ENCODE measurements around the gene LASP1. TPM values are rescaled to one million over a fixed set of nuclear protein-coding genes. Genes with fewer than 3 reads are reported as not detected.
A peak's percentile ranks its signal among the peaks of the same experiment; 100 is the strongest.

The LASP1 gene
- total RNA-seq, 1 experiment from 2014 or later, result 479 TPM

DNA sequence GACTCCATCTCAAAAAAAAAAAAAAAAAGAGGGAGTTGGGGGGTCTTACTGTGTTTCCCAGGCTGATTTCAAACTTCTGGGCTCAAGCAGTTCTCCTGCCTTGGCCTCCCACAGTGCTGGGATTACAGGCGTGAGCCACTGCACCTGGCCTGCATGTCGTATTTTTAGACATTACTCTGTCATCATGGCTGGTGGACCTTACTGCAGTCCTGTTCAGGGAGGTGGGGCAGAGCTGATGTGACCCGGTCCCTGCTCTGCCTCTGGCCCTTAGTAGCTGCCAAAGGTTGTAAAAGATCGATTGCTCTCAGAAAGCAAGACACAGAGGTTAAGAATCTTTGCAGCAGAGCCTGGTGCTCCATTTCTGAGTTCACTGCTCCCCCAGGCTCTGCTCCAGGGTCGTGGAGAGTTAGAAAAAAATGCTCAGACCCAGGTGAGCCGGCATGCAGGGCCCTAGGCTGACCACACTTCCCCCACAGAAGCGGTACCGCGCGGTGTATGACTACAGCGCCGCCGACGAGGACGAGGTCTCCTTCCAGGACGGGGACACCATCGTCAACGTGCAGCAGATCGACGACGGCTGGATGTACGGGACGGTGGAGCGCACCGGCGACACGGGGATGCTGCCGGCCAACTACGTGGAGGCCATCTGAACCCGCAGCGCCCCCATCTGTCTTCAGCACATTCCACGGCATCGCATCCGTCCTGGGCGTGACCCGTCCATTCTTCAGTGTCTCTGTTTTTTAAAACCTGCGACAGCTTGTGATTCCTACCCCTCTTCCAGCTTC, 48.5 kb downstream of the LASP1 start:
- no peaks in the 10 kb centered on the region for H3K27me3 Mint-ChIP-seq (ENCODE audit: unreplicated experiment)
- no peak for DNase-seq
- no peak overlapping the region for H3K27ac Mint-ChIP-seq (ENCODE audit: unreplicated experiment)
- TF ChIP-seq CTCF (IDR thresholded peaks at IDR 0.05; ENCODE audit: unreplicated experiment), result no peak
- intact Hi-C loops (cut with micrococcal nuclease; ENCODE audit: unreplicated experiment), result no loop called here
- no TSS peak for BruUV-seq (replicated peaks)
- H3K4me1 Mint-ChIP-seq (ENCODE audit: low read depth, unreplicated experiment), result no peaks in the 10 kb centered on the region
- peaks cover 93% of the 10 kb centered on the region for H3K36me3 Mint-ChIP-seq (ENCODE audit: insufficient read depth, unreplicated experiment)
- CTCF ChIA-PET, result interaction anchor here (0.6 to 0.7 kb wide), 3 partner anchors 20 to 895 kb away, joined by 3 to 4 read pairs (median 4); no protein-coding TSS in a partner anchor
- H3K9me3 Mint-ChIP-seq (ENCODE audit: low read depth, unreplicated experiment), result no peaks in the 10 kb centered on the region
- no peak overlapping the region for H3K4me3 Mint-ChIP-seq (ENCODE audit: low read depth, unreplicated experiment)

DNA sequence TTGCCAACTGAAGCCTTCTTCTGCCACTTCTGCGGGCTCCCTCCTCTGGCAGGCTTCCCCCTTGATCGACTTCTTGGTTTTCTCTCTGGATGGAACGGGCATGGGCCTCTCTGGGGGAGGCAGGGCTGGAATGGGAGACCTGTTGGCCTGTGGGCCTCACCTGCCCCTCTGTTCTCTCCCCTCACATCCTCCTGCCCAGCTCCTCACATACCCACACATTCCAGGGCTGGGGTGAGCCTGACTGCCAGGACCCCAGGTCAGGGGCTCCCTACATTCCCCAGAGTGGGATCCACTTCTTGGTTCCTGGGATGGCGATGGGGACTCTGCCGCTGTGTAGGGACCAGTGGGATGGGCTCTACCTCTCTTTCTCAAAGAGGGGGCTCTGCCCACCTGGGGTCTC, 49.1 kb downstream of the LASP1 start:
- Mint-ChIP-seq H3K36me3 (ENCODE audit: insufficient read depth, unreplicated experiment) (peaks cover 93% of the 10 kb centered on the region), H3K27me3 (ENCODE audit: unreplicated experiment) (no peaks in the 10 kb centered on the region), H3K4me1 (ENCODE audit: low read depth, unreplicated experiment) (no peaks in the 10 kb centered on the region), H3K9me3 (ENCODE audit: low read depth, unreplicated experiment) (no peaks in the 10 kb centered on the region), H3K27ac (ENCODE audit: unreplicated experiment) (no peak overlapping the region), H3K4me3 (ENCODE audit: low read depth, unreplicated experiment) (no peak overlapping the region)
- no peak for DNase-seq
- BruUV-seq (replicated peaks), result no TSS peak
- intact Hi-C loops (cut with micrococcal nuclease; ENCODE audit: unreplicated experiment), result no loop called here
- TF ChIP-seq CTCF (IDR thresholded peaks at IDR 0.05; ENCODE audit: unreplicated experiment), result no peak
- CTCF ChIA-PET, result interaction anchor here (0.6 kb wide), 1 partner anchor 894 kb away, joined by 3 read pairs; no protein-coding TSS in a partner anchor

GRCh38 chr17:38919316-38920078, 49.6 kb downstream of the LASP1 start:
- Mint-ChIP-seq H3K27ac (ENCODE audit: unreplicated experiment) (no peak overlapping the region), H3K4me3 (ENCODE audit: low read depth, unreplicated experiment) (no peak overlapping the region), H3K4me1 (ENCODE audit: low read depth, unreplicated experiment) (no peaks in the 10 kb centered on the region), H3K9me3 (ENCODE audit: low read depth, unreplicated experiment) (no peaks in the 10 kb centered on the region), H3K36me3 (ENCODE audit: insufficient read depth, unreplicated experiment) (peaks cover 88% of the 10 kb centered on the region), H3K27me3 (ENCODE audit: unreplicated experiment) (no peaks in the 10 kb centered on the region)
- intact Hi-C loops (cut with micrococcal nuclease; ENCODE audit: unreplicated experiment), result no loop called here
- TF ChIP-seq CTCF (IDR thresholded peaks at IDR 0.05; ENCODE audit: unreplicated experiment), result no peak
- CTCF ChIA-PET, result interaction anchor here (0.6 kb wide), 1 partner anchor 968 kb away, joined by 3 read pairs; no protein-coding TSS in a partner anchor
- no TSS peak for BruUV-seq (replicated peaks)
- no peak for DNase-seq

DNA sequence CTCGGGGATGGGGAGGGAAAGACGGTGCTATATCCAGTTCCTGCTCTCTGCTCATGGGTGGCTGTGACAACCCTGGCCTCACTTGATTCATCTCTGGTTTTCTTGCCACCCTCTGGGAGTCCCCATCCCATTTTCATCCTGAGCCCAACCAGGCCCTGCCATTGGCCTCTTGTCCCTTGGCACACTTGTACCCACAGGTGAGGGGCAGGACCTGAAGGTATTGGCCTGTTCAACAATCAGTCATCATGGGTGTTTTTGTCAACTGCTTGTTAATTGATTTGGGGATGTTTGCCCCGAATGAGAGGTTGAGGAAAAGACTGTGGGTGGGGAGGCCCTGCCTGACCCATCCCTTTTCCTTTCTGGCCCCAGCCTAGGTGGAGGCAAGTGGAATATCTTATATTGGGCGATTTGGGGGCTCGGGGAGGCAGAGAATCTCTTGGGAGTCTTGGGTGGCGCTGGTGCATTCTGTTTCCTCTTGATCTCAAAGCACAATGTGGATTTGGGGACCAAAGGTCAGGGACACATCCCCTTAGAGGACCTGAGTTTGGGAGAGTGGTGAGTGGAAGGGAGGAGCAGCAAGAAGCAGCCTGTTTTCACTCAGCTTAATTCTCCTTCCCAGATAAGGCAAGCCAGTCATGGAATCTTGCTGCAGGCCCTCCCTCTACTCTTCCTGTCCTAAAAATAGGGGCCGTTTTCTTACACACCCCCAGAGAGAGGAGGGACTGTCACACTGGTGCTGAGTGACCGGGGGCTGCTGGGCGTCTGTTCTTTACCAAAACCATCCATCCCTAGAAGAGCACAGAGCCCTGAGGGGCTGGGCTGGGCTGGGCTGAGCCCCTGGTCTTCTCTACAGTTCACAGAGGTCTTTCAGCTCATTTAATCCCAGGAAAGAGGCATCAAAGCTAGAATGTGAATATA, 50.8 kb downstream of the LASP1 start:
- no TSS peak for BruUV-seq (replicated peaks)
- no peak for DNase-seq
- CTCF ChIA-PET, result interaction anchor here (0.6 to 1.5 kb wide), 2 partner anchors 62 to 967 kb away, joined by 3 read pairs; no protein-coding TSS in a partner anchor
- H3K27ac Mint-ChIP-seq (ENCODE audit: unreplicated experiment), result peak overlapping the region; percentile 31
- peaks cover 78% of the 10 kb centered on the region for H3K36me3 Mint-ChIP-seq (ENCODE audit: insufficient read depth, unreplicated experiment)
- no peaks in the 10 kb centered on the region for H3K4me1 Mint-ChIP-seq (ENCODE audit: low read depth, unreplicated experiment)
- intact Hi-C loops (cut with micrococcal nuclease; ENCODE audit: unreplicated experiment), result no loop called here
- no peak overlapping the region for H3K4me3 Mint-ChIP-seq (ENCODE audit: low read depth, unreplicated experiment)
- H3K9me3 Mint-ChIP-seq (ENCODE audit: low read depth, unreplicated experiment), result no peaks in the 10 kb centered on the region
- H3K27me3 Mint-ChIP-seq (ENCODE audit: unreplicated experiment), result no peaks in the 10 kb centered on the region
- no peak for TF ChIP-seq CTCF (IDR thresholded peaks at IDR 0.05; ENCODE audit: unreplicated experiment)

All from Calu3 (cell line).